CD4-positive, alpha-beta T cell treated with Interleukin-17A for 4 hours (primary cell): Measurements from ENCODE around the gene ICAM3.
"Not testable (repeated sequence)": the region's sequence is repeated elsewhere in the genome, so short reads cannot be mapped to it uniquely, and the experiment has no call there.

Experiments
- DNase-seq: peaks from one replicate; pipeline ENCODE4 v3.0.0-alpha.2; 2020; ENCODE audit warnings: mixed read lengths

The ICAM3 gene

GRCh38 chr19:10344780-10345179, 5.4 kb upstream of the ICAM3 start:
- no peak for DNase-seq

GRCh38 chr19:10343495-10343894, 4.1 kb upstream of the ICAM3 start:
- DNase-seq: no peak

GRCh38 chr19:10339977-10340376, 553 bp upstream of the ICAM3 start:
- no peak for DNase-seq

- no peak for DNase-seq
Measured at GRCh38 chr19:10338940-10339339, 484 bp downstream of the ICAM3 start.

GRCh38 chr19:10336725-10337124, 2.7 kb downstream of the ICAM3 start:
- DNase-seq: not testable (repeated sequence)

GRCh38 chr19:10335352-10335985, 4.0 kb downstream of the ICAM3 start:
- DNase-seq: no peak

- no peak for DNase-seq
Measured at GRCh38 chr19:10334588-10335351, 4.7 kb downstream of the ICAM3 start.

- DNase-seq: no peak
Measured at GRCh38 chr19:10333758-10334587, 5.5 kb downstream of the ICAM3 start.

GRCh38 chr19:10332965-10333757, 6.3 kb downstream of the ICAM3 start, which contains the start of gene RAVER1:
Gene RAVER1, minus strand, starts transcription at chr19:10333529. Its CDS starts 22 bp downstream, at chr19:10333507.
- DNase-seq: peak; percentile 99

GRCh38 chr19:10332158-10332964, 7.1 kb downstream of the ICAM3 start:
- no peak for DNase-seq

GRCh38 chr19:10329555-10329954, 9.9 kb downstream of the ICAM3 start:
- DNase-seq: no peak

GRCh38 chr19:10328558-10329429, 10.6 kb downstream of the ICAM3 start:
- no peak for DNase-seq

- DNase-seq: no peak
Measured at GRCh38 chr19:10327793-10328192, 11.6 kb downstream of the ICAM3 start.

- no peak for DNase-seq
Measured at GRCh38 chr19:10325732-10326131, 13.7 kb downstream of the ICAM3 start.

- DNase-seq: no peak
Measured at GRCh38 chr19:10321874-10322835, 17.3 kb downstream of the ICAM3 start.

GRCh38 chr19:10321417-10321797, 18.0 kb downstream of the ICAM3 start:
- DNase-seq: no peak

- DNase-seq: no peak
Measured at GRCh38 chr19:10320602-10321416, 18.6 kb downstream of the ICAM3 start.
